Small intestine (tissue), 7 donors: ENCODE results near the gene ZNF800. TPM values are rescaled to one million over a fixed set of nuclear protein-coding genes. Genes with fewer than 3 reads are reported as not detected.

Source experiments
- DNase-seq, 2 donors: peaks; one replicate each; pipeline versions ENCODE4 v3.0.0 to v3.0.0-alpha.2; 2013
- FAIRE-seq: peaks from 2 replicates; lab custom pipeline; 2012; peaks lifted over from hg19 to GRCh38; lab: Jason Lieb, UNC
- H3K27ac ChIP-seq, 3 donors: one replicate each; pipeline ENCODE4 v1.5.1; 2013; ENCODE audit warnings: low read length in 2 of 3, mild to moderate bottlenecking in 2 of 3, control low read depth in 1 of 3, inconsistent platforms in 1 of 3, low read depth in 1 of 3, moderate library complexity in 1 of 3
- H3K27me3 ChIP-seq, 3 donors: one replicate each; pipeline ENCODE4 v1.6.1; 2013; ENCODE audit warnings: low read length in 3 of 3, inconsistent platforms in 1 of 3; ENCODE audit not compliant: control insufficient read depth in 3 of 3, insufficient read depth in 3 of 3
- H3K36me3 ChIP-seq, 3 donors: one replicate each; pipeline ENCODE4 v1.6.1; 2013; ENCODE audit warnings: low read length in 3 of 3, inconsistent platforms in 1 of 3, low read depth in 1 of 3, mild to moderate bottlenecking in 1 of 3, moderate library complexity in 1 of 3; ENCODE audit not compliant: control insufficient read depth in 3 of 3, insufficient read depth in 2 of 3
- H3K4me1 ChIP-seq, 3 donors: one replicate each; pipeline ENCODE4 v1.6.1; 2013; ENCODE audit warnings: low read length in 2 of 3, inconsistent platforms in 1 of 3, low read depth in 1 of 3, mild to moderate bottlenecking in 1 of 3, moderate library complexity in 1 of 3; ENCODE audit not compliant: control insufficient read depth in 3 of 3, insufficient read depth in 2 of 3
- H3K4me3 ChIP-seq, 3 donors: one replicate each; pipeline ENCODE4 v1.5.1; 2013; ENCODE audit warnings: low read length in 3 of 3, control low read depth in 1 of 3, inconsistent platforms in 1 of 3, low read depth in 1 of 3, mild to moderate bottlenecking in 1 of 3, moderate library complexity in 1 of 3
- H3K9me3 ChIP-seq, 2 donors: one replicate each; pipeline ENCODE4 v1.6.1; 2013; ENCODE audit warnings: low read depth in 1 of 2, low read length in 1 of 2; ENCODE audit not compliant: control insufficient read depth in 2 of 2, insufficient read depth in 1 of 2
- WGBS, 3 donors: extraction: QIAGEN DNeasy Blood & Tissue Kit; methylation state at CpG; one replicate each; pipeline ENCODE4 v1.1.7; 2013; 5-methylcytosine and 5-hydroxymethylcytosine counted together
- polyA plus RNA-seq, 4 donors: library from polyadenylated mRNA; stranded (reverse) in 3 of 4; unstranded in 1 of 4; fragments of 200-250 nt in 3 of 4; fragments of 120-200 nt in 1 of 4; gene quantifications; one replicate each; pipeline versions ENCODE4 v1.2.1 to v1.2.3, GENCODE V29; 2013
- donor health status: healthy with polysubstance abuse.
- donor health status: control.
- donor health status: control.
- donor health status: Bipolar disorder and iron deficiency.
- donor health status: healthy.

ZNF800 gene
- polyA plus RNA-seq, 4 donors: 6.2 to 21.2 (median 7.4) TPM

- Histone ChIP-seq H3K27ac (no peak overlapping the region), H3K4me1 (no peaks in the 10 kb centered on the region), H3K36me3 (peaks cover 0 to 7% (median 2%) of the 10 kb centered on the region in 3 donors), H3K27me3 (no peaks in the 10 kb centered on the region), H3K4me3 (no peak overlapping the region), H3K9me3 (no peaks in the 10 kb centered on the region)
- FAIRE-seq: no peak
- DNase-seq: no peak
- 93 to 96% (median 96%) methylated on average over 2 of the region's 2 CpGs for WGBS, 3 donors
Measured at GRCh38 chr7:127367679-127368078, 24.8 kb downstream of the ZNF800 start.

DNA sequence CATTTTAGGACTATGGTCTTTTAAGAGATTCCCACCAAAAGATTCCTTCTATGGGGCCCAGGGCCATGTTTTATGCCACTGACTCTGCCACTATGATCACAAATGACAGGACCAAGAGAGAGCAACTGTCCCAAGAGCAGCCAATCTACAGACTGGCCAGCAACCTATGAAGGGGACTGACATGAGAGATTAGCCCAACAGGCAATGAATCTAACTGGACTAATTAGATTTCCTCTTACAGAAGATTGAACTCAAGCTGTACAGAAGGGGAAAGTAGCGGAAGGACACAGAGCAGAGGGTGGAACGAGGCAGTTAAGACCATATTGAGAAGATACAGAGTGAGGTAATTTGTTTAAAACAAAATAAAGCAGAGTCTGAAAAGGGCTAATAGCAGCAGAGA, 25.8 kb downstream of the ZNF800 start:
- H3K27me3 ChIP-seq: no peaks in the 10 kb centered on the region
- H3K4me1 ChIP-seq: no peaks in the 10 kb centered on the region
- FAIRE-seq (no peak), DNase-seq (no peak)
- H3K36me3 ChIP-seq: peaks cover 0 to 9% (median 0%) of the 10 kb centered on the region in 3 donors
- H3K4me3 ChIP-seq: no peak overlapping the region
- H3K9me3 ChIP-seq: no peaks in the 10 kb centered on the region
- H3K27ac ChIP-seq: no peak overlapping the region
- 94 to 98% (median 98%) methylated on average over 2 of the region's 2 CpGs for WGBS, 3 donors

DNA sequence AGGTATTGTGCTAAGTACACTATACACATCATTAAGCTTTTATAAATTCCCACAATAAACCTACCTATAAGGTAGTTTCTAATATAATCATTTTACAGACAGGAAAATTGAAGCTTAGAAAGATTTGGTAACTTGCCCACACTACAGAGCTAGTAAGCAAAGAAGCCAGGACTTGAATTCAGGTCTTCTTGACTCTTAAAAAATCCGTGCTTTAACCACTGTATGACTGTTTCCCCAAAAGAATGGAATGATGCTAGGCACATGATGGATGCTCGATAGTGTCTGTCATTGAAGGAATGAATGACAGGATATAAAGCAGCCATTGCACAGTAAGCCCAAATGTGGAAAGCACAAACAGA, 26.6 kb downstream of the ZNF800 start:
- Histone ChIP-seq H3K27me3 (no peaks in the 10 kb centered on the region), H3K9me3 (no peaks in the 10 kb centered on the region), H3K36me3 (peaks cover 3 to 9% (median 5%) of the 10 kb centered on the region in 3 donors), H3K4me1 (no peaks in the 10 kb centered on the region), H3K4me3 (no peak overlapping the region), H3K27ac (no peak overlapping the region)
- WGBS, 3 donors: 95 to 97% (median 96%) methylated on average over 2 of the region's 2 CpGs
- DNase-seq (no peak), FAIRE-seq (no peak)

DNA sequence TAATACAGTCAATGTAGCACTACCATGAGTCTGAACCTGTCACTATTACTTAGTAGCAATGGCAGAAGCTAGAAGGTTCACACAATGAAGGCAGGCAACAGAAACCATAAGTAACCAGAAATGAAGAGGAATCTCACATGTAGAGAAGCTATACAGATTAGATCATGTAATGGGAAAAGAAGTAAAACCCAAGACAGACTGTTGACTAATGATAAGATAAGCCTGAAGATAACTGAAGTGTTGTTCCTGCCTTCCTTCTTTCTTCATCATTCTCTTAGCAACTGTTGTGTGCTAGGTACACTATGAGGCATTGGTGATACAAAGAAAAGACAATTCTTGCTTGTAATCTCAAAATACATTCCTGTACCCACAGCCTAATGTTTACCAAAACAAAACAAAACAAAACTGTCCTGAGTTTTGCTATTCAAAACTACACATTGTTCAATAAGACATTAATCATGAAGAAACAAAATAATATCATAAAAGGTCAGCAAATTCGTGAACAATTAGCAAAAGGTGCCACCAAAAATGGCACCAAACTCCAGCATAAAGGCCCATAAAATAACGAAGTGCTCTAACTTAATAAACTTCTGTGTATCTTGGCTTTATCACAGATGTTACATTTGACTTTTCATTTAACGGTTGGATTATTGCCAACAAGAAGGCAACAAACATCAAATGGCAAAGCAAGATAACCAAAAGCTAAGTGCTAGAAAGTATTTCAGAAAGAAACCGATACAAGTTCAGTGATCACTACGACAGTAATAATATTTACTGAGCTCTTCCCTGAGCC, 27.1 kb downstream of the ZNF800 start:
- H3K27ac ChIP-seq: no peak overlapping the region
- WGBS, 3 donors: 73 to 90% (median 81%) methylated on average over 5 of the region's 5 CpGs

GRCh38 chr7:127362364-127363027, 30.0 kb downstream of the ZNF800 start:
- no peaks in the 10 kb centered on the region for H3K9me3 ChIP-seq
- no peak overlapping the region for H3K4me3 ChIP-seq
- no peak overlapping the region for H3K27ac ChIP-seq
- FAIRE-seq (no peak), DNase-seq (no peak)
- H3K27me3 ChIP-seq: no peaks in the 10 kb centered on the region
- H3K36me3 ChIP-seq: peaks cover 3 to 8% (median 5%) of the 10 kb centered on the region in 3 donors
- H3K4me1 ChIP-seq: no peaks in the 10 kb centered on the region
- 74 to 89% (median 88%) methylated on average over 4 of the region's 4 CpGs for WGBS, 3 donors

More for the DNA sequence above, 27.1 kb downstream of the ZNF800 start:
- Histone ChIP-seq H3K9me3 (no peaks in the 10 kb centered on the region), H3K4me3 (no peak overlapping the region), H3K36me3 (peaks cover 3 to 9% (median 5%) of the 10 kb centered on the region in 3 donors), H3K27me3 (no peaks in the 10 kb centered on the region), H3K4me1 (no peaks in the 10 kb centered on the region)
- FAIRE-seq (no peak), DNase-seq (no peak)

DNA sequence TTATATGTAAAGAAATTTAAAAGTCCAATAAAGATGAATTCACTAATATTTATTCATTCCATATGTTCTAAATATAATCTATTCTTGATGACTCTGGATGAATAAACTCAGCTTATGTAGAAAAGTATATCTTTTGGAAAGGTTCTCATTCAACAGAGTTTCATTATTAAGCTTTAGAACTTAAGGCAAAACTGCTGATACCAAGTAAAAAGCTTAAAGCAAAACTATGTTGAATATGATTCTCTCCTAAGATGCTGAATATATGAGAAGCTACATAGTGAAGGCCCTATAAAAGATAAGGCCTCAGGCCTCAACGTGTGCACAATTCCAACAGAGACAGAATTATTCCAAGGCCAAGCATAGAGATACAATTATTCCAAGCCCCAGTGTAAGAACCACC, 30.8 kb downstream of the ZNF800 start:
- WGBS, 3 donors: 90 to 93% (median 91%) methylated on average over 1 of the region's 1 CpG
- no peak for FAIRE-seq

GRCh38 chr7:127359011-127359410, 33.5 kb downstream of the ZNF800 start:
- WGBS, 3 donors: 96 to 100% (median 100%) methylated on average over 1 of the region's 1 CpG
- Histone ChIP-seq H3K27ac (no peak overlapping the region), H3K4me3 (no peak overlapping the region), H3K9me3 (no peaks in the 10 kb centered on the region), H3K36me3 (peaks cover 3 to 5% (median 5%) of the 10 kb centered on the region in 3 donors), H3K27me3 (no peaks in the 10 kb centered on the region), H3K4me1 (no peaks in the 10 kb centered on the region)
- no peak for FAIRE-seq
- DNase-seq: no peak

More for the DNA sequence above, 30.8 kb downstream of the ZNF800 start:
- peaks cover 3 to 8% (median 5%) of the 10 kb centered on the region in 3 donors for H3K36me3 ChIP-seq
- H3K27ac ChIP-seq: no peak overlapping the region
- H3K4me3 ChIP-seq: no peak overlapping the region
- H3K4me1 ChIP-seq: no peaks in the 10 kb centered on the region
- no peak for DNase-seq
- no peaks in the 10 kb centered on the region for H3K9me3 ChIP-seq
- no peaks in the 10 kb centered on the region for H3K27me3 ChIP-seq

GRCh38 chr7:127353897-127354296, 38.6 kb downstream of the ZNF800 start:
- Histone ChIP-seq H3K4me3 (no peak overlapping the region), H3K36me3 (peaks cover 0 to 2% (median 0%) of the 10 kb centered on the region in 3 donors), H3K27me3 (no peaks in the 10 kb centered on the region), H3K27ac (no peak overlapping the region), H3K4me1 (no peaks in the 10 kb centered on the region), H3K9me3 (no peaks in the 10 kb centered on the region)
- no peak for FAIRE-seq
- no peak for DNase-seq
